Stimulated activated CD4-positive, alpha-beta T cell treated with anti-CD3 and anti-CD28 coated beads, Interleukin-15, amount 100 ng/mL, for 48 hours (primary cell): ENCODE measurements around the gene MAFB.

Experiments used
- DNase-seq, 2 donors: peaks; one replicate each; pipeline ENCODE4 v3.0.0-alpha.2; 2020; ENCODE audit warnings: low read depth in 2 of 2

MAFB gene

DNA sequence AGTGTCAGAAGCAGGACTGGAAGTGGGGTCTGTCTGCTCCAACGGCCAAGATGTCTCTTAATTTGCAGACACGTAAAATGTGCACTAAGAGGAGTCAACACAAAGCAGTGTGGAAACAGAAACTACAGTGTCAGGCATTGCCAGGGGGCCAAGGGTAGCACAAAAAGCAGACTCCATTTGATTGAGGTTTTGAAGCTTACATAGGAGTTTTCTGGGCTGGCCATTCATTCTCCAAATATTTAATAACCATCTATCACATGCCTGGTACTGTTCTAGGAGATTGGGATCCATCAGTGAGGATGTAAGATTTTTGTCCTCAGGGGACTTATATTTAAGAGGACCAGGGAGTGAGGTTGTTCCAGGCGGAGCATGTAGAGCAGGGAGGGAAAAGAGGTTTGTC is 29.5 kb downstream of the MAFB start:
- DNase-seq: no peak

- no peak for DNase-seq
Measured at GRCh38 chr20:40658509-40658908, 30.5 kb downstream of the MAFB start.

DNA sequence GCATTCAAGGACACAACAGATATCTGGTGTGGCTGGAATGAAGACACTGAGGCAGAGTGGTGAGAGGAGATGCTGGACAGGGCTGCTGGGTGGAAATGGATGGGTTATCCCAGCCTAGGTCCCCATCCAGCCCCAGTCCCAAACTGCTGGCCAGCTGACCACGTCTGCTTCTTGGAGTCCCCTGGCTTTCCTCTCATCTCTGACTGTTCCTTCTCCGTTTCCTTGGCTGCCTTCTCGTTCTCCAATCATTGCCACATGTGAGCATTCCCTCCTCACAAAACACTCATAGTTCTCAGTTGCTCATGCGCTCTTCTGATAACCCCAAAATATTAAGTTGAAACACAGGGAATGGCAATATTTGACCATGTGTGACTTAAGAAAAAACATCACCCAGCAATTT is 31.5 kb downstream of the MAFB start:
- no peak for DNase-seq

DNA sequence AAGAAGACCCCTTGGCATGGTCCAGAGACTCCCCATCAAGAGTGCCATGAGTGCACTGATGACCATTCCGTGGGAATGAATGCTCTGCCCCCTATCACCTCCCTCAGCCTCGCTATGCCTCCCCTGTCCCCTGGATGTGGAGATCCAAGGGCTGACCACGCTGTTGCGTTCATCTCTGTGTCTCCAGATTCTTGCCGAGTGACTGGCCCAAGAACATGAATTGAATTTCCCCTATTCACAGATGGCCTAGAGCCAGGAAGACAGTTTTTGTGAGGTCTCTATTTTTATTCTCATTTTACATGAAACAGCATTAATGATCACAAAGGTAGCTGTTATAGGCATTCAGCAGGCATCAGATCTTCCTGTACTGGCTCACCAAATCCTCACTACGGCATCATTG is 33.6 kb downstream of the MAFB start:
- no peak for DNase-seq

DNA sequence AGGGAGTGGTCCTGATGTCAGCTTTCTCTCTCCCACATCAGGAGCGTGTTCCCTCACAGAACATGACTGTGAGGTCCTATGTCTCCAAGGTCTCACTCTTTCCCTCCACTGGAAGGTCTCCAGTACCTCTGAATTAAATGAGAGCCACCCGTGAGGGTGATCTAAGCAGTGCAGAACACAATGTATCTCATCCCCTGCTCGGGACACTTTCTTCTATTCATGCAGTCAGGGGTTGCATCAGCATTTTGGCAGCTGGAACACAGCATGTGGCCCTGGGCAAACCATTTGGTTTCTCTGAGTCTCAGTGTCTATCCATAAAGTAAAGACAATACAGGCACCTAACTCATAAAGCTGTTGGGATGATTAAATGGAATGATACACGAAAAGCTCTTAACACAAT is 34.2 kb downstream of the MAFB start:
- DNase-seq: no peak

- no peak for DNase-seq
Measured at GRCh38 chr20:40652441-40652987, 36.5 kb downstream of the MAFB start.

- DNase-seq: no peak
Measured at GRCh38 chr20:40651151-40651550, 37.9 kb downstream of the MAFB start.

- DNase-seq: no peak
Measured at GRCh38 chr20:40650707-40651106, 38.3 kb downstream of the MAFB start.

DNA sequence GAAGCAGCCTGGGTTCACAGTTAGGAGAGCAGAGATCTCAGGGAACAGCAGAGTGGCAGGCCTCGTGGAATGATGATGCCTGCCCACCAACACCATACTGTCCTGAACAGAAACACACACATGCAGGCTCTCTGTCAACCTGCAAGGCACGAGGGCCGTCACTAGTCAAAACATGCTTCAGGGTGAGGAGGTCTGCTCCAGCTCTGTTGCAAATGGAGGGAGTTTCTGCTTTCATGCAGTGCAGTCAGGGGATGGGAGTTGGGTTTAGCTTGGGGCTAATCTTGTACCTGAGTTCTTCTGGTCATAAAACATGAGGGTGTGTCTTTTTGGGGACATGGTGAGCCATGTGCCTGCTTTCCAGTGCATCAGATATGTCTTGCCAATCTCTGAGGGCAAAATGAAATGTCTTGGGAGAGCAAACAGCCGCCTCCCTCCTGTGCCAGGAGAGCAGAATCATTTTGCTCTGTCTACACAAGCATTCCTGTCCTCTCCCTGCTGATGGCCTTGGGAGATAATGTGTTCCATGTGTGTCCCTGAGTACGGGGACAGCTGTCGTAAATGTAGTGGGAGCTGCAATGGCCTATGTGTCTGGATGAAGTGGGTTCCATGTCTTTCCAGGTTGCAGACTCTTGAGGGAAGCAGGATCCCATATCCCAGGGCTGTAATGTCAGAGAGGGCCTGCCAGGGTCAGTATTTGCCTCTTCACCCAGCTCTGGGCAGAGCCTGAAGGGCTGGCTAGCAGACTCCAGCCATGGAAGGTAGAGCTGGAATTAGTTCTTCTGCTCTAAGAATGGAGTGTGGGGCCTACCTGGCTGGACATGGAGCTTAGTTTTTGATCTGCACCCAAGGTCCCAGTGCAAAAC is 40.6 kb downstream of the MAFB start:
- DNase-seq: no peak

DNA sequence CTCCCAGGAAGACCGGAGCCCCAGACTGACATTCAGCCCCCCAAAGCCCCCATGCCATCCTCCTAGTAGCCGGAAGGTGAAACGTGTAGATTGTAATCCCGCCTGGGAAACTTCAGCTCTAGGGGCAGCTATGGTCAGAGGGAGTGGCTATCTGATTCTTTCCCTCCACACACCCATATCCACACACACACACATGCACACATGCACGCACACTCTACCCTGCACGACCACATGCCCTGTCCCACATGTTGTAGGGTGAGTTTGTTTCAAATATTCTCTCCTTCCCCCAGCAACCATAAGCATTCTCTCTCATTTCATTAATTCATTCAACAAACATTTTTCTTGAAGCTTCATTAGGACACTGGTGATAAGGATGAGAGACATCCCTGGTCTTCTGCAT is 42.2 kb downstream of the MAFB start:
- DNase-seq: no peak

- no peak for DNase-seq
Measured at GRCh38 chr20:40646361-40646760, 42.7 kb downstream of the MAFB start.

DNA sequence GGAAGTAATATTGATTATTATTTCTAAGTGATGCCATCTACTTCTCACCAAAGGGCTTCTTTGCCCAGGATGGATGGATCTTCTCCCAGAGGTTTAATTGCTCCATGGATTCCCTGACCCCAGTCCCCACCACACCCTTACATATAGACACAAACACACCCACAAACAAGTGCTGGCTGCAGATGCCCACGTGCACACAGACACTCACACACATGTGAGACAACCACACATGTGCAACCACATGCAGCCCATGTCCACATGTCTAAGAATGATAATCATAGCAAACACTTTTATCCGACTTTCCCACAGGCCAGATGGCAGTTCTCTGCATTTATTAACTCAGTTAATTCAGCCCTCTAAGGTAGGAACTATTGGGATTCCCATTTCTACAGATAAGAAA is 44.2 kb downstream of the MAFB start:
- no peak for DNase-seq

DNA sequence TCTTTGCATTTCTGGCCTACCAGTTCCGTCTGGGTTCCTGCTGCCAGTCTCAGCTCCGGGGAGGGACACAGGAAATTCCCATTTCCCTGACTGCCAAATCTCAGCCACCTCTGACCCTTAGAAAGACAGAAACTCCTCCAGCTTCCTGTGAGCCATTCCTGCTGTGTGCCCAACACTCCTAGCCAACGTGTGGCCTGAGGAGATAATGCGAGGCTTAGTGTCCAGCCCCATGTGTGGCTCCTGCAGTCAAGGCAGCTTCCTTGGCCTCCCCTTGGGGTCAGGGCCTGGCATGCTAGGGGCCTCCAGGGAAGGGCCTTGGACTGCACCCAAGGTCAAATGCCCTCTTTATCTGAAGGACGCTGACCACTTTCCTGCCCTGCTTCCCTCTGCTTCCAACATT is 45.1 kb downstream of the MAFB start:
- DNase-seq: no peak

DNA sequence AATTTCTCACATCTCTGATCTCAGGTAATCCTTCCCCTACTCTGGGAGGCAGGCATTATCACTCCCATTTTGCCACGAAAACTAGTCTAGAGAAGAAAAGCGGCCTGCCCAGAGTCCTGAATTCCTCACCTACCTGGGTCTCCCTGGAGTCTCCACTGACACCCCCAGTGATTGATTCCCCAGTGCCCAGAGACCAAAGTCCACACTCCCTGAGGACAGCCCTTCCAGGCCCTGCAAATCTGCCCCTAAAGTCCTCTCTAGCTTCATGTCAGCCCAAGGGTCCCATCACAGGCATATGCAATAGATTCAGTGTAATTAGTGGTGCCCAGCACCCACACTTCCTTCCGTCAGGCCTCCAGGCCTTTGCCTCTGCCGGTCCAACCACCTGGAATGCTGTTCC is 47.2 kb downstream of the MAFB start:
- no peak for DNase-seq

DNA sequence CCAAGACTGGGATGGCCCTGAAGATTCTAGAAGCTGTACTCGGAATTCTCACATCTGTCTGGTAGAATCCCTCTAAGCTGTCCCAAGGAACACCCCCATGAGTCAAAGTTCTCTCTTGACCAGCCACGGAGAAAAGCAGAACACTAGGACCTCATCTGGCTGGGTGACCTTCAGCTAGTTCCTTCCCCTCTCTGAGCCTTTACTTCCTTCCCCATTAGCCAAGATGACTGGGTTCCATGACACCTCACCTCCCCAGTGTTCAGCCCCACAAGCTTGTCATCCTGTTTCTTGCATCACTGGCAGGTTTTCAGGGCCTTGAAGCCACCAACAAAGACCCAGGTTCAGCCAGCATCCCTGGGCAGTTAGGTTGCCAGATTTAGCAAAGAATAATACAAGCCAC is 47.8 kb downstream of the MAFB start:
- no peak for DNase-seq

DNA sequence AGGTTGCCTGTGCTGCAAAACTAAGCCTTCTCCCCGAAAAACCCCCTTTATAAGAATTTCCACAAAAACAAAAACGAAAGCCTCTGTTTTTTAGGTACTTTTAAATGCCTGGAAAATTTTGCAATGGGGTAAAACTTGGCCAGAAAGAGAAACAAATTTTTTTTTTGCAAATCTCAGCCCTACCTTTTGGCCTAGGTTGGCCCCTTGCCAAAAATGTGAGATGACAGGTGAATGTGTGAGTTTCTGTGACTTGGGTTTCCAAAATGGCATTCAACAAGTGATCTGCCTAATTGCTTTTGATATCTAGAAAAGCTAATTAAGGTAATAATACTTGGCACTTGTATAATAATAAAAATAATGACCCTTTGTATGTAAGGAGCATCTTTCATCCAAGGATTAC is 48.4 kb downstream of the MAFB start:
- DNase-seq: no peak

- no peak for DNase-seq
Measured at GRCh38 chr20:40639676-40640355, 49.2 kb downstream of the MAFB start.

GRCh38 chr20:40639132-40639531 is 49.9 kb downstream of the MAFB start:
- no peak for DNase-seq

DNA sequence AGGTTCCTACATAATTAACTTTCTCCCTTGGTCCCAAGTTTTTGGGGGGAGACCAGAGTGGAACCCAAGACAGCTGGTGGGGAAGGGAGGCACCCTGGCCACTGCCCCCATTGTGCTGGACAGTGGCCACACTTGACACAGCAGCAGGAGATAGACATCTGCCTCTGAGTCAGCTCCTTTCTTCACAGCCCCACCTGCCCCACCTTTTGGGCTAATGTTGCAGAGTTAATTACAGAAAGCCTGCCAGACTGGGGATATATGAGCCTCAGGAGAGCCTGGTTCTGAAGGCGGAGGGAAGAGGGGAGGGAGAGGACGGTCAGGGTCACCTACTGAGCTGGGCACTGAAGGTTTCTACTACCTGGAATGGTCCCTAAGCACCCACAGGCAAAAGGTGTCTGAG is 50.6 kb downstream of the MAFB start:
- no peak for DNase-seq

DNA sequence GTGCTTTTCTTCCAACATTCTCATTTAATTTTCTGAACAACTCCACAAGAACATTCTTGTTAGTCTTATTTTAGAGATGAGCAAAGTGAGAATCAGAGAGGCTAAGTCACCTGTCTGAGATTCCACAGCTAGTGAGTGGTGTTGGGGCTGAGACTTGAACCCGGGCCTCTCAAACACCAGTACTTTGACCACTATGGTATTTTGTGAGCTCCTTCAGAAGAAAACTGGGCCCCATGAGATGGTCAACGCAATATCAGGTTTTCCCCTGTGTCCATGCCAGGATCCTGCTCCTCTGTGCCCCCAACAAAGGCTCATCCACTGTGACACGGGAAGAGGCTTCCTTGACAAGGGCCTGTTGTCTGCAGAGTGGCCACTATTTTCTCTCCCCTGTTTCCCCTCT is 51.9 kb downstream of the MAFB start:
- no peak for DNase-seq

DNA sequence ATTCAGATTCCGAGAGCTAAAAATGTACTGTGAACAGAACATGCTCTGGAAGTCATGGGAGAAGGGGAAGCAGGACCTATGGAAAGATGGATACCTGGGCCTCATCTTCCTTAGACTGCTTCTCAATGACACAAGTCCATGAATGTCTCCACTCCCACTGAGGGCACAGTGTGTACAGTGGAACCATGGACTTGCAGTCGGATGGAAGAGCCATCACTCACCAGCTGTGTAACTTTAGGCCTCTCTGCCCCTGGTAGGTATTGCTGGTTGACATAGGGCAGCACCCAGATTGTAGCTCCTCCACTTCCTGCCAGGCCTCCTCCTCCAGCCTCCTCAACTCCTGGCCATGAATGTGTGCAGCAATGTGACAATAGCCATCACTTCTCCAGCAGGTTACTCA is 52.5 kb downstream of the MAFB start:
- DNase-seq: no peak

GRCh38 chr20:40635971-40636370 is 53.1 kb downstream of the MAFB start:
- no peak for DNase-seq
